ENCODE measurements around the gene OR52J3. TPM values are rescaled to one million over a fixed set of nuclear protein-coding genes. Genes with fewer than 3 reads are reported as not detected.

OR52J3 gene
- total RNA-seq, 1 experiment from 2014 or later, result not detected

GRCh38 chr11:5038341-5038740, 8.0 kb upstream of the OR52J3 start:
- H3K9me3 ChIP-seq (ENCODE audit: control insufficient read depth, insufficient read depth, low read depth, low read length), result no peaks in the 10 kb centered on the region
- no peaks in the 10 kb centered on the region for H3K27me3 ChIP-seq (ENCODE audit: control insufficient read depth, insufficient read depth, low read length)
- ChIA-PET CTCF (no interaction called here), POLR2A (no interaction called here)
- in situ Hi-C loops (cut with HindIII; ENCODE audit: low pct_unique_long_range_greater_than_20kb, low sequenced_read_pairs), result no loop called here
- TF ChIP-seq CTCF (IDR thresholded peaks at IDR 0.05), result no peak
- TF ChIP-seq SIN3A (IDR thresholded peaks at IDR 0.05; ENCODE audit: borderline replicate concordance, insufficient read depth, low read depth, low read length), result no peak
- no peak for TF ChIP-seq REST (IDR thresholded peaks at IDR 0.05; ENCODE audit: insufficient read depth in 1 of 2, low read depth in 2 of 2, low read length in 1 of 2)
- no peak for TF ChIP-seq POLR2AphosphoS5 (IDR thresholded peaks at IDR 0.05; ENCODE audit: low read depth, low read length)
- TF ChIP-seq TCF7L2 (IDR thresholded peaks at IDR 0.05; ENCODE audit: low read depth, low read length), result no peak
- ATAC-seq (no peak), DNase-seq (ENCODE audit: low read depth, low spot score) (no peak)
- H3K4me3 ChIP-seq (ENCODE audit: low read depth in 2 of 2, low read length in 2 of 2), result no peak overlapping the region
- no TSS peak for BruUV-seq (replicated peaks)
- H3K36me3 ChIP-seq (ENCODE audit: control insufficient read depth, insufficient read depth, low read length), result no peaks in the 10 kb centered on the region
- intact Hi-C loops (cut with micrococcal nuclease; ENCODE audit: unreplicated experiment), result no loop called here
- H3K27ac ChIP-seq (ENCODE audit: low read length), result no peak overlapping the region
- H3K4me1 ChIP-seq (ENCODE audit: control insufficient read depth, insufficient read depth, low read length), result no peaks in the 10 kb centered on the region

GRCh38 chr11:5040876-5041275, 5.5 kb upstream of the OR52J3 start:
- in situ Hi-C loops (cut with HindIII; ENCODE audit: low pct_unique_long_range_greater_than_20kb, low sequenced_read_pairs) (no loop called here), intact Hi-C loops (cut with micrococcal nuclease; ENCODE audit: unreplicated experiment) (no loop called here)
- H3K9me3 ChIP-seq (ENCODE audit: control insufficient read depth, insufficient read depth, low read depth, low read length), result no peaks in the 10 kb centered on the region
- no peaks in the 10 kb centered on the region for H3K36me3 ChIP-seq (ENCODE audit: control insufficient read depth, insufficient read depth, low read length)
- H3K27me3 ChIP-seq (ENCODE audit: control insufficient read depth, insufficient read depth, low read length), result no peaks in the 10 kb centered on the region
- no peak for ATAC-seq
- H3K27ac ChIP-seq (ENCODE audit: low read length), result no peak overlapping the region
- no peak overlapping the region for H3K4me3 ChIP-seq (ENCODE audit: low read depth in 2 of 2, low read length in 2 of 2)
- TF ChIP-seq SIN3A (IDR thresholded peaks at IDR 0.05; ENCODE audit: borderline replicate concordance, insufficient read depth, low read depth, low read length) (no peak), CTCF (IDR thresholded peaks at IDR 0.05) (no peak), REST (IDR thresholded peaks at IDR 0.05; ENCODE audit: insufficient read depth in 1 of 2, low read depth in 2 of 2, low read length in 1 of 2) (no peak), TCF7L2 (IDR thresholded peaks at IDR 0.05; ENCODE audit: low read depth, low read length) (no peak), POLR2AphosphoS5 (IDR thresholded peaks at IDR 0.05; ENCODE audit: low read depth, low read length) (no peak)
- no TSS peak for BruUV-seq (replicated peaks)
- CTCF ChIA-PET, result no interaction called here
- POLR2A ChIA-PET, result no interaction called here
- no peak for DNase-seq (ENCODE audit: low read depth, low spot score)
- no peaks in the 10 kb centered on the region for H3K4me1 ChIP-seq (ENCODE audit: control insufficient read depth, insufficient read depth, low read length)
